DND-41 (cell line): ENCODE results near the gene MRPS27.

Experiments used
- CTCF ChIP-seq: IDR thresholded peaks from 2 replicates; pipeline ENCODE4 v1.5.1; 2012; ENCODE audit warnings: borderline replicate concordance, low read length, moderate library complexity, mild to moderate bottlenecking; ENCODE audit not compliant: poor library complexity, severe bottlenecking; ENCODE audit errors: extremely low read depth
- EZH2 ChIP-seq: IDR thresholded peaks from 3 replicates; pipeline ENCODE4 v1.6.1; 2012; ENCODE audit warnings: borderline replicate concordance, low read depth, mild to moderate bottlenecking, moderate library complexity, low read length, inconsistent platforms; ENCODE audit not compliant: severe bottlenecking

DNA sequence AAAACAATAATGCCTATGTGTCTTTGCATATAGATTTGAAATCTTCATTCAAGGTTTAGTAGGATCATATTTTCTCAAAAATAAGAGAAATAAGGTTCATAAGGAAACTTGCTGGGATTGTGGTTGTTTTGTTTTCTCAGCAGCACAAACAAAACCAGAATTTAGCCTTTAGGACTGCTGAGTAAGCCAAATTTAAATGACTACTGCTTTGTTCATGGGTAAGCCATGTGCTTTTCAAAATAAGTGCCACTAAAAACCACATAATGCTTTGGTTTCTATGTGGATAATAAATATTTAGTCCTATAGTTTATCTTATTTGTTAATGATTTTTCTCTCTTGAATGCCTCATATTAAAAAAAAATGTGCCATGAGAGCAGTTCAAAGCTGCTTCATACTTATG lies 38.9 kb upstream of the MRPS27 start:
- TF ChIP-seq CTCF (no peak), EZH2 (no peak)
